Naive thymus-derived CD8-positive, alpha-beta T cell (primary cell): Measurements from ENCODE around the gene SLC9A2. TPM values are rescaled to one million over a fixed set of nuclear protein-coding genes. Genes with fewer than 3 reads are reported as not detected.

Experiments used
- ATAC-seq, 2 donors: fragments of 150-1000 bp; cut with Tn5 transposase in 1 of 2; sonication (Bioruptor Pico), chemical (Tn5 transposase) in 1 of 2; 1 replicate in 1 of 2; 2 replicates in 1 of 2; pipeline ENCODE4 v1.10.0; 2021; ENCODE audit warnings: mild to moderate bottlenecking in 2 of 2, moderate library complexity in 2 of 2
- POLR2A ChIA-PET: fragments of 350-600 bp; sonication (Branson Sonifier 250); formaldehyde crosslinking; loops from one replicate; lab custom pipeline; 2021; ENCODE audit warnings: antibody characterized with exemption; lab: Charles Lee
- DNase-seq, 10 donors: peaks; one replicate each; pipeline versions ENCODE4 v3.0.0 to v3.0.0-alpha.2; 2020 to 2022
- H3K27ac Mint-ChIP-seq, 10 donors: one replicate each; pipeline ENCODE4 v1.8.0; 2020 to 2022; ENCODE audit warnings: mild to moderate bottlenecking in 10 of 10, mixed read lengths in 10 of 10, moderate library complexity in 4 of 10, inconsistent platforms in 1 of 10
- H3K27me3 Mint-ChIP-seq, 5 donors: one replicate each; pipeline ENCODE4 v1.8.0; 2021 to 2022; ENCODE audit warnings: mixed read lengths in 5 of 5
- H3K36me3 Mint-ChIP-seq, 3 donors: one replicate each; pipeline ENCODE4 v1.8.0; 2020 to 2022; ENCODE audit warnings: mixed read lengths in 3 of 3, mild to moderate bottlenecking in 2 of 3, inconsistent platforms in 1 of 3
- H3K4me1 Mint-ChIP-seq, 4 donors: one replicate each; pipeline ENCODE4 v1.8.0; 2021 to 2022; ENCODE audit warnings: mixed read lengths in 4 of 4
- H3K4me3 Mint-ChIP-seq, 10 donors: one replicate each; pipeline ENCODE4 v1.8.0; 2020 to 2022; ENCODE audit warnings: mild to moderate bottlenecking in 10 of 10, mixed read lengths in 10 of 10, moderate library complexity in 6 of 10, inconsistent platforms in 1 of 10
- H3K9me3 Mint-ChIP-seq, 9 donors: one replicate each; pipeline ENCODE4 v1.8.0; 2020 to 2022; ENCODE audit warnings: mixed read lengths in 9 of 9, mild to moderate bottlenecking in 3 of 9, inconsistent platforms in 1 of 9, moderate library complexity in 1 of 9
- polyA plus RNA-seq, 3 donors: library from polyadenylated mRNA; unstranded; fragments of 300-500 nt; fragmentation: Illumina TruSeq; gene quantifications; one replicate each; pipeline ENCODE4 v1.2.3, GENCODE V29; 2021
- total RNA-seq, 8 experiments: library from RNA in 2 of 8; stranded (reverse) in 2 of 8; gene quantifications; one replicate each; pipeline ENCODE4 v1.2.3 and lab custom pipeline; 2021 to 2026

Gene SLC9A2
- total and polyA plus RNA-seq, 5 experiments from 2014 or later: not detected

DNA sequence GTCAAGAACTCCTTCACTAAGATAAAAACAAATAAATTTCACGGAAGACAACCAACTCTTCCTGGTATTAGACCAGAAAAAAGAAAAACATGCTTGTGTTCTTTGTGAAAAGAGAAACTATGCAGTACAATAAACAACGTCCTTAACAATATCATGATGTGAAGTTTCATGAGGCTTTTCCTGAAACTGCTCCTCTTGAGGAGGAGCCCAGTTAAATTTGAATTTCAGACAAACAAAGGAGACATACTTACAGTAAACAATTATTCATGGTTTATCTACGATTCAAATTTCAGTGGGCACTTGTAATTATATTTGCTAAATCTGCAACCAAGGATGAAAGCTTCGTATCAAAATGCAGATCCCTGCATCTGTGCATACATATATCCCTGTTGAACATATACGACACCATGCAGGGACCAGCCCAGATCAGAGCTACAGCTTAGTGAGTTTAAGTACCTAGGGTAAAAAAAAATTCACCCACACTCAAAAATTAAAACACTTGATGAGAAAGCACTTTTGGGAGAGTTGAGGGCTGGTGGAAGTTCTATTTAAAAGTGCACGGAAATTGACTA lies 24.8 kb upstream of the SLC9A2 start:
- H3K27me3 Mint-ChIP-seq: peaks cover 4 to 10% (median 8%) of the 10 kb centered on the region in 5 donors
- H3K9me3 Mint-ChIP-seq: no peaks in the 10 kb centered on the region
- DNase-seq (no peak), ATAC-seq (no peak)
- H3K4me1 Mint-ChIP-seq: no peaks in the 10 kb centered on the region
- no peak overlapping the region for H3K27ac Mint-ChIP-seq
- H3K4me3 Mint-ChIP-seq: no peak overlapping the region
- POLR2A ChIA-PET: no interaction called here
- no peaks in the 10 kb centered on the region for H3K36me3 Mint-ChIP-seq

DNA sequence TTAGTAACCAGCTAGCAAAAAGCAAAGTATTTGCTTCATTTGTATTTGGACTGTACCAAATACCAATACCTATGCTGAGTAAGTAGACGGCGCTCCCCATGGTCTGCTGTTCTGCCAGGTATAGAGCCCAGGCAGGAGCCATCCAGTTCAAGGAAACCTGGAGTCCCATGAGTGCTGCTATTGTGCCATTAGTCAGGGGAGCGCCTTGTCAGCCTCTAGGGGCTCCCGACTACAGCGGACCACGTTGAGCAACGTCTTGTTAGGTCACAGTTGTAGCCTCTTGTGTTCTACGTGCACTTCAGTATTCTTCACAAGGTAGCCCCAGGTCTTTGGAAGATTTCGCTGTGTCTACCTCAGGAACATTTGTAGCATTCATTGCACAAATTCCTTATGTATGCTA lies 21.6 kb upstream of the SLC9A2 start:
- Mint-ChIP-seq H3K9me3 (peaks cover 0 to 1% (median 0%) of the 10 kb centered on the region in 9 donors), H3K27me3 (peaks cover 14 to 26% (median 18%) of the 10 kb centered on the region in 5 donors), H3K4me3 (no peak overlapping the region), H3K36me3 (no peaks in the 10 kb centered on the region), H3K4me1 (no peaks in the 10 kb centered on the region), H3K27ac (no peak overlapping the region)
- DNase-seq: no peak
- POLR2A ChIA-PET: no interaction called here
- ATAC-seq: no peak

DNA sequence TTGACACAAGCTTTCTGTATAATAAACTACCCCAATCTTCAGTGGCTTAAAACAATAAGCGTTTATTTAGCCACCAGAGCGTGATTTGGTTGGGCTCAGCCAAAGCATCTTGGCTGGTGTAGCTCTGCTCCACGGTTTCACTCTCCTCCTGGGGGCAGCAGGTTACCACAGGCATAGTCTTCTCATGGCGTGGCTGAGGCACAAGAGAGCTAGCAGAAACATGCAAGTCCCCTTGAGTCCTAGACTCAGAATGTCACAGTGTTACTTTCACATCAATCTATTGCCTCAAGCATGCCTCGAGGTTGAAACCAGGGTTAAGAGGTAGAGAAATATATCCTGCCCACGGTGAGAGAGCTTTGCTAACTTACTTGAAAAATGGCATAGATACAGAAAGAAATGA lies 19.9 kb upstream of the SLC9A2 start:
- no peaks in the 10 kb centered on the region for H3K36me3 Mint-ChIP-seq
- ATAC-seq (no peak), DNase-seq (no peak)
- peaks cover 0 to 1% (median 0%) of the 10 kb centered on the region in 9 donors for H3K9me3 Mint-ChIP-seq
- H3K4me3 Mint-ChIP-seq: no peak overlapping the region
- peaks cover 16 to 26% (median 21%) of the 10 kb centered on the region in 5 donors for H3K27me3 Mint-ChIP-seq
- H3K4me1 Mint-ChIP-seq: no peaks in the 10 kb centered on the region
- POLR2A ChIA-PET: no interaction called here
- no peak overlapping the region for H3K27ac Mint-ChIP-seq

DNA sequence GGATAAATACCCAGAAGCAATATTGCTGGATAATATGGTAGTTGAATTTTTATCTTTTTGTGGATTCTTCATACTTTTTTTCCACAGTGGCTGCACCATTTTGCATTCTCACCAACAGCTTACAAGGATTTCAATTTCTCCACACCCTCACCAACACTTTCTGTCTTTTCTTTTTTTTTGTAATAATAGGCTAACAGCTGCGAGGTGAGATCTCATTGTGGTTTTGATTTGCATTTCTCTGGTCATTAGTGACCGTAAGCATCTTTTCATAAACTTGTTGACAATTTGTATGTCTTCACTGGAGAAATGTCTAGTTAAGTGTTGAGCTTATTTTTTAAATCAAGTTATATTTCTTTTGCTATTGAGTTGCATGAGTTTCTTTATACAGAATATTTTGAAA lies 17.6 kb upstream of the SLC9A2 start:
- no peak for DNase-seq
- Mint-ChIP-seq H3K36me3 (no peaks in the 10 kb centered on the region), H3K4me1 (peaks cover 0 to 4% (median 0%) of the 10 kb centered on the region in 4 donors), H3K9me3 (peaks cover 0 to 1% (median 0%) of the 10 kb centered on the region in 9 donors), H3K4me3 (no peak overlapping the region), H3K27ac (no peak overlapping the region), H3K27me3 (peaks cover 14 to 26% (median 18%) of the 10 kb centered on the region in 5 donors)
- POLR2A ChIA-PET: no interaction called here
- ATAC-seq: no peak

DNA sequence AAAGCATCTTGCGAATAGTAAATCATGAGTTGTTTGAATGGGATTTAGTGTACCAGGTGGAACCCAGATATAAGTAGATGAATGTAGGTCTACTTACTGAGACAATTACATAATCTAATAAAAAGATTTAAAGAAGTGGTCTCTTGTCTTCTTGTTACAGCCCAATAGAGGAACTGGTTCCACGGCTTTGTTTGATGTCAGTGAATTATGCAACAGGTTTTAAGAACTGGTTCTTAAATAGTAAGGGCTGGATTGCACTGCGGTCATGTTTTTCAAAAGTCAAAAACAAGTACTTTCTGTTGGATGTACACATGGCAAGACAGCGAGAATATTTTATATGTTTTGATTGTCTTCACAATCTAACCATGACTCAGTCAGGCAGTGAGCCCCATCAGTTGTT lies 15.4 kb upstream of the SLC9A2 start:
- Mint-ChIP-seq H3K27me3 (peaks cover 12 to 26% (median 17%) of the 10 kb centered on the region in 5 donors), H3K4me3 (no peak overlapping the region), H3K4me1 (peaks cover 0 to 4% (median 0%) of the 10 kb centered on the region in 4 donors), H3K36me3 (no peaks in the 10 kb centered on the region), H3K27ac (no peak overlapping the region), H3K9me3 (peaks cover 0 to 1% (median 0%) of the 10 kb centered on the region in 9 donors)
- ATAC-seq: no peak
- POLR2A ChIA-PET: no interaction called here
- DNase-seq: no peak

DNA sequence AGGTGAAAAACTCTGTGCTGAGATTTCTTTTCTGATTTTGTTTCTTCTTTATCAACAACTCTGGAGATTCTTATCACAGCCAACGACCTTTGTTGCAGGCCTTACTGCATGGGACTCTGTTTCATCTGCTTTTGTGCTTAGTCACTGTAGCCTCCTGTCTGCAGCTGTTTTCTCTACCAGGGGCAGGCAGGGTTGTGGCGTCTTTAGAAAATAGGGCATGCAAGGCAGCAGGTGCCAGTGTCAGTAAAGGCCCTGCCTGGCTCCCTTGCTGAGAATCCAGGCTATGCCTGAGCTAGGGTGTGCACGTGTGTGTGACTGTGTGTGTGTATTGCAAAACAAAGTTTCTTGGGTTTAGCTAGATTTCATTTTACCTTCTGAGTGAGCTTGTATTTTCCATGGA lies 14.6 kb upstream of the SLC9A2 start:
- Mint-ChIP-seq H3K4me1 (peaks cover 0 to 4% (median 0%) of the 10 kb centered on the region in 4 donors), H3K4me3 (no peak overlapping the region), H3K27ac (no peak overlapping the region), H3K36me3 (no peaks in the 10 kb centered on the region), H3K27me3 (peaks cover 12 to 20% (median 17%) of the 10 kb centered on the region in 5 donors), H3K9me3 (peaks cover 0 to 1% (median 0%) of the 10 kb centered on the region in 9 donors)
- POLR2A ChIA-PET: no interaction called here
- ATAC-seq (no peak), DNase-seq (no peak)

DNA sequence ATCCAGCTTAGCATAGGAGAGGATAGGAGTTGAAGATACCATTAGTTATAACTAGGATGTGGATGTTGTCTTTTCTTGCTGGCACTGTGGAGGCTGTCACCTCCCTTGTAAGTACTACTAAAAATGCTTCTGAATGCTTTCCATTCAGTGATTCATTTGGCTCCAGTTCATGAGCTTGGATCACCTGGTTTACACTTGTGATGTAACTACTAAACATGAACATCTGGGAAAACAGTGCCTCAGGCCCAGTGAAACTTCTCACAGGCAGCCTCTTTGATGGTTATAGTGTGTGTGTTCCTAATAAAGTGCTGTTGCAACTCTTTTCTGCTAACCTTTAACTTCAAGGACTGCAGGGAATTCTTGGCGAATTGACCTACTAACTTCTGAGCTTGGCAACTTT lies 13.0 kb upstream of the SLC9A2 start:
- POLR2A ChIA-PET: no interaction called here
- no peak overlapping the region for H3K27ac Mint-ChIP-seq
- no peak overlapping the region for H3K4me3 Mint-ChIP-seq
- H3K9me3 Mint-ChIP-seq: peaks cover 0 to 1% (median 0%) of the 10 kb centered on the region in 9 donors
- peaks cover 2 to 15% (median 8%) of the 10 kb centered on the region in 5 donors for H3K27me3 Mint-ChIP-seq
- ATAC-seq (no peak), DNase-seq (no peak)
- H3K36me3 Mint-ChIP-seq: no peaks in the 10 kb centered on the region
- peaks cover 0 to 4% (median 0%) of the 10 kb centered on the region in 4 donors for H3K4me1 Mint-ChIP-seq

DNA sequence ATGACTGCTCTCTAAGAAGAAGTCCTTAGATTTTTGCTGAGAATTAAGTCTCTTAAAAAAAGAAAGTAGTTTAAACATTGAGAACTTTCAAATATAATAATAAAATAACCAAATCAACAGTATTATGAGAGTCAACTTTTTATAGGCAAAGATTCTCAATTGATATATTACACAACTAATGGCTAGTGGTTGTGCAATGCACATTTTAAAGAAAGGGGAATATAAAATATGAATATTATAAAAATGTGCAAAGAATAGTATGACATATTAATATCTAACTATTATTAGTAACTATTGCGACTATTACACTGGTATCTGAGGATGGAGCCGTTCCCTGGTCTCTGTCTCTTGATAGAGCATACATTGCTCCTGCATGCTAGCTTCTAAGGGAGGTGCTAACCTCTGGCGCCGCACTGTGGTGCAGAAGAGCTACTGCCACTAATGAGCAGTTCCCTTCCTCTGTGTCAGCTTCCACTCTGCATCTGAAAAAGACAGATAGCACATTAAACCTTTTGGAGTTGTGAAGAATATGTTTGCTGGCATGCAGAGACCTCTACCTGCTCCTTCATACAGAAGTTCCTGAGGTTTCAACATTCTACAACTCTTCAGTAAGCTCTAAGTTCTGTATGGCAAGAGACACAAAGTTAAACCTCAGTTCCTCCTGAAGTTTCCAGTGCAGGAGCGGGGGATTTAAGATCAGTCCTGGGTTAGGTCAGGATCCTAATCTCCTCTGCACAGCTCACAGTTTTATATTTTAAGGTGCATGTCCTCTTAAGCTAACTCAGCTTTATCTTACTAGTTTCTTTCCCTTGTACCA lies 3.5 kb upstream of the SLC9A2 start:
- peaks cover 24 to 51% (median 42%) of the 10 kb centered on the region in 5 donors for H3K27me3 Mint-ChIP-seq

DNA sequence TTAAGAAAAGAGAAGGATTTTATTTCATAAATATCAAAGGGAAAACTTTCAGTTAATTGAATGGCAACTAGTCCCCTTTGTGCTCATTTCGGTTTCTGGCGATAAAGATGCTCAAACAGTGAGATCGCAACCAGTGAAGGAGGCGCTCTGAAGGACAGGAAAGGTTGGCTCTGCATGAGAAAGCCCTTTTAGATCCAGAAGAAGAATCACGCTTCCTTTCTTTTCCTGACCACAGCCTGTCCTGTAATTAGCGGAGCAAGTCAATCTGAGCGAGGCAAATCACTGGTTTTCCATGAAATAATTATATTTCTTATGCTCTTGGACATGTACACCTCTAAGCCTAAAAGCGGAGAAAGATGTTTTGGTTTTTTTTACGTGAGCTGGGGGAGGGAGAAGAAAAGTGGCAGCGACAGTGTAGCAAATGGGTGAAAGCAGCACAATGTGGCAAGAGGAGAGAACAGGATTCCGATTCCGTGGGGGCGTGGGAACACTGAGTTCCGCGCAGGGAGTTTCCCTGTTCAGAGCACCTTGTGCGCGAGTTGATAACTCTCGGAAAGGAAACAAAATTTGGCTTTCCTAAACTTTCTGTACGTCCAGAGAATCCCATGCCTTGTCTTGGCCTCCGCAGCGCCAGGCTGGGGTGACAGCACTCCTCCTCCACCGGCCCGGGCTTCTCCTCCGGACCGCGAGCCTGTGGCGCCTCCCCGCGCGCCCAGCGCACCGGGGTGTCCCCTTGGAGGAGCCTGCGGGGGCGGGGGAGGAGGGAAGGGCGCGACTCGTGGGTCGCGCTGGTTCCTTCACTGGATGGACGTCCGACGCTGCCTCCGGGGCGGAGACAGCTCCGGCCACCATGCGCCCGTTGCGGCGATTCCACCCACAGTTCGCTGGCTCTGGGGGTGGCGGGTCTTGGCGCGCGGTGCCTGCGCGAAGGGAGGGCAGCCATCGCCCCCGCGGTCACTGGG lies 620 bp upstream of the SLC9A2 start:
- Mint-ChIP-seq H3K4me1 (peaks cover 6 to 15% (median 11%) of the 10 kb centered on the region in 4 donors), H3K27me3 (peaks cover 33 to 71% (median 59%) of the 10 kb centered on the region in 5 donors), H3K36me3 (peaks cover 0 to 5% (median 0%) of the 10 kb centered on the region in 3 donors), H3K27ac (no peak overlapping the region), H3K9me3 (no peaks in the 10 kb centered on the region), H3K4me3 (peak overlapping the region; percentile 4 to 81 (median 68))
- POLR2A ChIA-PET: no interaction called here
- no peak for DNase-seq
- ATAC-seq: peak in 1 of 2 donors; percentile 35

More for the DNA sequence above, 3.5 kb upstream of the SLC9A2 start:
- POLR2A ChIA-PET: no interaction called here
- ATAC-seq (peak in 1 of 2 donors; percentile 83), DNase-seq (peak in 7 of 10 donors; percentile 2 to 27 (median 9))
- Mint-ChIP-seq H3K4me1 (peaks cover 6 to 15% (median 11%) of the 10 kb centered on the region in 4 donors), H3K27ac (no peak overlapping the region), H3K4me3 (no peak overlapping the region), H3K36me3 (peaks cover 0 to 5% (median 0%) of the 10 kb centered on the region in 3 donors), H3K9me3 (no peaks in the 10 kb centered on the region)

DNA sequence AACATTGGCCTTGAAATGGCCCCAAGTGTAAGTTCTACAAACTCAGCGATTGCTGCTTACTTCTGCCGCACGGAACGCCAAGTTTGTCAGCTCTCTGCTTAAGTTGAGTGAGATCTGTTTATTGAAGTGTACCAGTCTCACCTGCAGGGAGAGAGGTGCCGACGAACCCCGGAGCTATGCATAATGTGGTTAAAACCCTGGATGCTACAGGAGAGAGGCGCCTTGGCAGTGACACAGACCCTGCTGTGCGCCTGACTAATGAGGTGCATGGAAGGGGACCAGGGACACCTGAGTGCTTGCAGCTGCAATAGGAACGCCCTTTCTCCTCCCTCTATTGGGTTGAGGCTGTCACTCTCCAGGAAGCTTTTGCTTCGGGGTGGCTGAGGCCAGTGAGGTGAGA lies 979 bp downstream of the SLC9A2 start:
- H3K4me1 Mint-ChIP-seq: peaks cover 6 to 15% (median 11%) of the 10 kb centered on the region in 4 donors
- peak overlapping the region in 8 of 10 donors; percentile 12 to 70 (median 56) for H3K4me3 Mint-ChIP-seq
- DNase-seq (no peak), ATAC-seq (no peak)
- POLR2A ChIA-PET: no interaction called here
- peaks cover 0 to 5% (median 0%) of the 10 kb centered on the region in 3 donors for H3K36me3 Mint-ChIP-seq
- H3K27ac Mint-ChIP-seq: no peak overlapping the region
- no peaks in the 10 kb centered on the region for H3K9me3 Mint-ChIP-seq
- peaks cover 31 to 65% (median 54%) of the 10 kb centered on the region in 5 donors for H3K27me3 Mint-ChIP-seq

DNA sequence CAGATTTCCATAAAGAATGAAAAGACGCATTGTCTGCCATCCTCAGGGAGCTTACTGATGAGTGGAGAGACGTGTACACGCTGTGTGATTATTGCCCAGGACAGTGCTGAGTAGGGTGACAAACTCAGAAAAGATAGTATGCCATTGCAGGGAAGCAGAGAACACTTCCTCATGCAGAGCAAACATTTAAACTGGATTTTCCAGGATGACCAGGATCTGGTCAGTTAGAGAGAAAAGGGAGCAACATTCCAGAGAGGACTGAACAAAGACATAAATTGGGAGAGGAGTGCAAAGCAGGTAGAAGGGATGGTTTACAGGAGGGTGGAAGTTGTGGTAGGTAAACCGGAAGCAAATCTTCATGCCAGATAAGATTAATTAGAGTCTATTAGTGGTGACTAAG lies 2.3 kb downstream of the SLC9A2 start:
- no peak for DNase-seq
- H3K36me3 Mint-ChIP-seq: peaks cover 0 to 5% (median 0%) of the 10 kb centered on the region in 3 donors
- peaks cover 0 to 3% (median 0%) of the 10 kb centered on the region in 9 donors for H3K9me3 Mint-ChIP-seq
- no peak overlapping the region for H3K27ac Mint-ChIP-seq
- H3K4me1 Mint-ChIP-seq: peaks cover 6 to 15% (median 11%) of the 10 kb centered on the region in 4 donors
- H3K27me3 Mint-ChIP-seq: peaks cover 28 to 61% (median 46%) of the 10 kb centered on the region in 5 donors
- H3K4me3 Mint-ChIP-seq: no peak overlapping the region
- POLR2A ChIA-PET: no interaction called here
- ATAC-seq: no peak

DNA sequence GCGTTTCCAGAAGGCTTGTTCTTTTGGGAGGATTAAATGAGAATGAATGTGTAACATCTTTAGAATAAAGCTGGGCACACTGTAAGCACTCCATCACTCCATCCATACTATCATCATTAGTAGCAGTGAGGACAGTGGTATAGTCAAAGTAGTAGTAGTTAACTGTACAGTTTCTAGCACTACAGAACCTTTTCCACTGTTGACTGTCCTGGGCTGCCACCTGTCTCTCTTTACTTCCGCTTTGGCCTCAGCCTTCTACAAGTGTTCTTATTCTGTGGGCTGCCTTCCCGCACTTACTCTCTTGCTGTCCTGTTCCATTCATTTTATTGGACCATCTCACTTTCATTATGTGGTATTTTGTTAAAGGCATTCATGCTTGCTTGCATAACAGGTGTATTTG lies 3.3 kb downstream of the SLC9A2 start:
- peaks cover 0 to 5% (median 0%) of the 10 kb centered on the region in 3 donors for H3K36me3 Mint-ChIP-seq
- no peak overlapping the region for H3K4me3 Mint-ChIP-seq
- peaks cover 6 to 15% (median 11%) of the 10 kb centered on the region in 4 donors for H3K4me1 Mint-ChIP-seq
- ATAC-seq (no peak), DNase-seq (no peak)
- H3K27me3 Mint-ChIP-seq: peaks cover 21 to 52% (median 40%) of the 10 kb centered on the region in 5 donors
- peaks cover 0 to 3% (median 0%) of the 10 kb centered on the region in 9 donors for H3K9me3 Mint-ChIP-seq
- POLR2A ChIA-PET: no interaction called here
- H3K27ac Mint-ChIP-seq: no peak overlapping the region
